HepG2 (cell line): ENCODE data around the gene SERPINB11. TPM values are rescaled to one million over a fixed set of nuclear protein-coding genes. Genes with fewer than 3 reads are reported as not detected.

Experiments
- ATAC-seq: fragments of 200-7000 bp; cut with Tn5 transposase; 3 replicates; pipeline ENCODE4 v1.9.1; 2020; ENCODE audit warnings: mild to moderate bottlenecking, moderate library complexity
- BruUV-seq: library from RNA; stranded (reverse); fragments of 400-500 nt; replicated peaks from 2 replicates; lab custom pipeline; 2021; lab: Mats Ljungman, UMichigan
- CTCF ChIA-PET: fragments of 300-600 bp; formaldehyde crosslinking; extraction: SDS; loops from one replicate; lab custom pipeline; 2021; ENCODE audit warnings: low total read pairs, inconsistent platforms, low intra/inter-chr PET ratio; lab: Yijun Ruan, JAX
- POLR2A ChIA-PET: fragments of 350-600 bp; sonication (Branson Sonifier 250); formaldehyde crosslinking; loops from one replicate; lab custom pipeline; 2020; ENCODE audit warnings: antibody characterized with exemption, inconsistent platforms; lab: Yijun Ruan, JAX
- DNase-seq: peaks from one replicate; pipeline ENCODE4 v3.0.0-alpha.2; 2015; ENCODE audit warnings: low spot score
- FAIRE-seq: peaks from 3 replicates; lab custom pipeline; 2011; peaks lifted over from hg19 to GRCh38; lab: Jason Lieb, UNC
- H2AFZ ChIP-seq: one replicate; pipeline ENCODE4 v1.6.1; 2011; ENCODE audit warnings: low read length, inconsistent platforms
- H3K27ac ChIP-seq: fragments of 300-600 bp; 3 replicates; pipeline ENCODE4 v1.8.0; 2011; ENCODE audit warnings: mixed run types, mild to moderate bottlenecking, mixed read lengths, low read length, inconsistent platforms; ENCODE audit not compliant: insufficient read depth; ENCODE audit errors: extremely low read length
- H3K27me3 ChIP-seq, 2 experiments: fragments of 200-600 bp in 1 of 2; 2 replicates in 1 of 2; 3 replicates in 1 of 2; pipeline versions ENCODE4 v1.6.0 to v1.8.0; 2011; ENCODE audit warnings: low read length in 2 of 2, mild to moderate bottlenecking in 2 of 2, moderate library complexity in 2 of 2, inconsistent platforms in 1 of 2; ENCODE audit not compliant: insufficient read depth in 2 of 2, control insufficient read depth in 1 of 2
- H3K36me3 ChIP-seq, 2 experiments: fragments of 200-600 bp in 1 of 2; replicated peaks in 1 of 2; 2 replicates in 1 of 2; 3 replicates in 1 of 2; pipeline versions ENCODE4 v1.5.1 to v1.8.0; 2011; ENCODE audit warnings: low read length in 2 of 2, inconsistent platforms in 1 of 2; ENCODE audit not compliant: insufficient read depth in 2 of 2, control insufficient read depth in 1 of 2
- H3K4me1 ChIP-seq: 2 replicates; pipeline ENCODE4 v1.5.1; 2012; ENCODE audit warnings: low read length, inconsistent platforms; ENCODE audit not compliant: insufficient read depth
- H3K4me2 ChIP-seq: 2 replicates; pipeline ENCODE4 v1.6.0; 2011; ENCODE audit warnings: low read depth, low read length, inconsistent platforms
- H3K4me3 ChIP-seq, 3 experiments: fragments of 200-600 bp in 1 of 3; sonication (generic), shearing (Covaris generic) in 1 of 3; replicated peaks in 1 of 3; 2 replicates each; pipeline ENCODE4 v1.5.1; 2011 to 2016; ENCODE audit warnings: low read length in 3 of 3, inconsistent platforms in 2 of 3, low read depth in 2 of 3, mild to moderate bottlenecking in 2 of 3, control low read depth in 1 of 3, mixed read lengths in 1 of 3; ENCODE audit not compliant: insufficient read depth in 1 of 3
- H3K79me2 ChIP-seq: one replicate; pipeline ENCODE4 v1.6.1; 2011; ENCODE audit warnings: low read length, inconsistent platforms; ENCODE audit not compliant: insufficient read depth
- H3K9ac ChIP-seq: 2 replicates; pipeline ENCODE4 v1.6.0; 2011; ENCODE audit warnings: mild to moderate bottlenecking, low read depth, low read length, inconsistent platforms; ENCODE audit not compliant: insufficient read depth
- H3K9me3 ChIP-seq: 2 replicates; pipeline ENCODE4 v1.5.1; 2012; ENCODE audit warnings: mild to moderate bottlenecking, low read length
- H4K20me1 ChIP-seq: 2 replicates; pipeline ENCODE4 v1.6.0; 2011; ENCODE audit warnings: inconsistent platforms, mild to moderate bottlenecking, low read length, moderate library complexity; ENCODE audit not compliant: insufficient read depth
- CENPX ChIP-seq: sonication (generic); formaldehyde crosslinking; IDR thresholded peaks from 2 replicates; pipeline ENCODE4 v1.9.0; 2021; ENCODE audit warnings: mild to moderate bottlenecking, missing genetic modification reagents, moderate library complexity
- HNRNPLL ChIP-seq: fragments of 200-400 bp; formaldehyde crosslinking; IDR thresholded peaks from 2 replicates; pipeline ENCODE4 v1.6.1; 2017; ENCODE audit warnings: mild to moderate bottlenecking, low read depth, low read length; ENCODE audit not compliant: poor library complexity, severe bottlenecking
- MAFK ChIP-seq, 2 experiments: IDR thresholded peaks in 1 of 2; conservative IDR thresholded peaks in 1 of 2; 2 replicates each; pipeline ENCODE4 v1.6.1; 2011; ENCODE audit warnings: improper control_type of control experiment in 2 of 2, low read length in 2 of 2
- MAZ ChIP-seq, 2 experiments: sonication (generic) in 1 of 2; formaldehyde crosslinking in 1 of 2; IDR thresholded peaks; 2 replicates each; pipeline versions ENCODE4 v1.5.0 to v1.6.1; 2012 to 2020; ENCODE audit warnings: low read depth in 2 of 2, mild to moderate bottlenecking in 2 of 2, borderline replicate concordance in 1 of 2, improper control_type of control experiment in 1 of 2, low read length in 1 of 2, missing genetic modification reagents in 1 of 2, moderate library complexity in 1 of 2
- NCOA2 ChIP-seq: sonication (generic); formaldehyde crosslinking; IDR thresholded peaks from 2 replicates; pipeline ENCODE4 v1.8.0; 2022; ENCODE audit warnings: inconsistent platforms
- NFRKB ChIP-seq: fragments of 450-650 bp; IDR thresholded peaks from 2 replicates; pipeline ENCODE4 v1.6.1; 2017
- SMC3 ChIP-seq: IDR thresholded peaks from 2 replicates; pipeline ENCODE4 v1.6.1; 2011; ENCODE audit warnings: low read length, improper control_type of control experiment
- SRF ChIP-seq: IDR thresholded peaks from 2 replicates; pipeline ENCODE4 v1.6.1; 2011; ENCODE audit warnings: mild to moderate bottlenecking, low read depth, low read length, moderate library complexity
- STAG1 ChIP-seq: sonication (generic); formaldehyde crosslinking; IDR thresholded peaks from 2 replicates; pipeline ENCODE4 v1.4.0; 2020; ENCODE audit warnings: missing genetic modification reagents
- ZFP37 ChIP-seq: sonication (generic); formaldehyde crosslinking; IDR thresholded peaks from 2 replicates; pipeline ENCODE4 v1.4.0; 2020; ENCODE audit warnings: missing genetic modification reagents, borderline replicate concordance
- ZNF484 ChIP-seq: sonication (generic); formaldehyde crosslinking; IDR thresholded peaks from 2 replicates; pipeline ENCODE4 v1.5.1; 2020; ENCODE audit warnings: mild to moderate bottlenecking, low read depth, missing genetic modification reagents, borderline replicate concordance
- ZNF816 ChIP-seq: sonication (generic); formaldehyde crosslinking; IDR thresholded peaks from 2 replicates; pipeline ENCODE4 v1.8.0; 2022; ENCODE audit warnings: missing genetic modification reagents, mild to moderate bottlenecking, borderline replicate concordance
- ZNF879 ChIP-seq: sonication (generic); formaldehyde crosslinking; IDR thresholded peaks from 2 replicates; pipeline ENCODE4 v1.8.1; 2023; ENCODE audit warnings: missing genetic modification reagents
- WGBS: methylation state at CpG from one replicate; pipeline ENCODE4 v1.1.6; 2017; ENCODE audit warnings: low lambda C conversion rate; 5-methylcytosine and 5-hydroxymethylcytosine counted together
- in situ Hi-C: cut with HindIII; loops from 2 replicates; pipeline ENCODE4 v1.10.0; 2017; ENCODE audit warnings: low pct_unique_long_range_greater_than_20kb; ENCODE audit not compliant: extremely low pct_ligation_motif_present
- intact Hi-C: fragments of 100-400 bp; cut with micrococcal nuclease; formaldehyde crosslinking; loops from one replicate; pipeline ENCODE4 v1.10.0; 2022; ENCODE audit not compliant: unreplicated experiment
- polyA plus RNA-seq, 8 experiments: library from polyadenylated mRNA; depleted of rRNA in 3 of 8; stranded (reverse) in 7 of 8; unstranded in 1 of 8; fragments of >200 nt; fragmentation: Illumina TruSeq in 4 of 8; extraction: Trizol in 4 of 8; gene quantifications; 2 replicates each; pipeline versions ENCODE4 v1.2.1 to v1.2.3, GENCODE V29; 2011 to 2016; ENCODE audit warnings: low read depth in 4 of 8, missing spikeins in 1 of 8, mixed read lengths in 1 of 8; ENCODE audit not compliant: insufficient read depth in 1 of 8
- total RNA-seq, 5 experiments: library from RNA; depleted of rRNA; stranded (reverse); fragments of >200 nt; fragmentation: Illumina TruSeq; extraction: Trizol; gene quantifications; 2 replicates each; pipeline ENCODE4 v1.2.3, GENCODE V29; 2016; ENCODE audit warnings: low read depth in 1 of 5
- TF ChIP-seq, protein P1 (sequence below): sonication (generic); formaldehyde crosslinking; IDR thresholded peaks from 2 replicates; pipeline ENCODE4 v1.4.0; 2020; ENCODE audit warnings: missing genetic modification reagents; ENCODE audit errors: not compliant biosample characterization
- TF ChIP-seq, protein P2 (sequence below): sonication (generic); formaldehyde crosslinking; IDR thresholded peaks from 2 replicates; pipeline ENCODE4 v1.9.0; 2022; ENCODE audit warnings: missing genetic modification reagents, mild to moderate bottlenecking, borderline replicate concordance
- TF ChIP-seq, protein P3 (sequence below): IDR thresholded peaks from 2 replicates; pipeline ENCODE4 v1.6.1; 2016; ENCODE audit warnings: mild to moderate bottlenecking, missing biosample characterization, missing genetic modification reagents

SERPINB11 gene
- total and polyA plus RNA-seq, 2 of the 13 experiments (the other 11 are each of a cell fraction or from before 2014, with no cell fraction given) = not detected

DNA sequence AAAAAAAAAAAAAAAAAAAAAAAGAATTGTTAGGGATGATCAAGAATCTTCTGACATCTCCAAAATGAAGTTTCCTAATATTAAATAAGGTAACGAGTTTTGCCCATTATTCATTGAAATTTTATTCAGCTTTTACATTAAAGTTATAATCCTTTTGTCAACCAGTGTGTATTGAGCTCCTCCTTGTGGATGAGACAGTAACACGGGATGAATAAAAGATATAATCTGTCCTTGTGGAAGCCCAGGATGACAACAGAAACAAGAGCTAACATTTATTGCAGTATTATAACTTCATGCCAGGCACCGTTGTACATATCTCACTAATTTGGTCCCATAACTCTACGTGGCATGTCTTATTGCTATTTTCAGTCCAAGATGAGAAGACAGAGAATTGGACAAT lies 39.0 kb downstream of the SERPINB11 start:
- FAIRE-seq (no peak), DNase-seq (no peak), ATAC-seq (no peak)
- Histone ChIP-seq H3K79me2 (no peaks in the 10 kb centered on the region), H3K4me2 (no peak overlapping the region), H3K4me1 (no peaks in the 10 kb centered on the region), H3K27ac (no peak overlapping the region), H3K27me3 (no peaks in the 10 kb centered on the region), H4K20me1 (no peaks in the 10 kb centered on the region), H3K4me3 (no peak overlapping the region), H2AFZ (no peak overlapping the region), H3K9ac (no peak overlapping the region), H3K9me3 (no peaks in the 10 kb centered on the region), H3K36me3 (no peaks in the 10 kb centered on the region)
- no TSS peak for BruUV-seq
- intact Hi-C loops = loop anchor here (2.0 kb wide), 1 partner anchor 223 kb away; no protein-coding TSS in a partner anchor
- in situ Hi-C loops = no loop called here
- CTCF ChIA-PET = no interaction called here
- under 1% methylated on average over 4 of the region's 4 CpGs for WGBS
- TF ChIP-seq STAG1 (0 out of 2 replicates have a peak, but pooled peaks have one; percentile 8), SMC3 (0 out of 2 replicates have a peak, but pooled peaks have one; percentile 6), SRF (no peak)
- POLR2A ChIA-PET = no interaction called here

DNA sequence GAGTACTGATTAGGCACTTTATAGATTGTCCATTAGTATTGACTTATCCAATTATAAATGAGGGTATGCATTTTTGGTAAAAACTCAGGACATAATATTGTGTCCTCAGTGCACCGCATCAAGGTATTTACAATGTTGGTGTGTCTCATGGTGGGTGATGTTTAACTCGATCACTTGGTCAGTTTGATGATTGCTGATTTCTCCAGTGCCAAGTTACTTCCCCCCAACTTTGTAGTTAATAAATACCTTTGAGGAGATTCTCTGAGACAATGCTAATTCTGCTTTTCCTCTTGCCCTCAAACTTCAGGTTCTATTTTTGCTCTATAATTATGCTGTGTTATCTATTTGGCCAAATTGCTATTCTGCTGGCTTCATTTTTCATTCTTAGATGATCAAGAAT lies 44.2 kb downstream of the SERPINB11 start:
- ChIA-PET CTCF (no interaction called here), POLR2A (no interaction called here)
- Histone ChIP-seq H3K27me3 (no peaks in the 10 kb centered on the region), H3K27ac (no peak overlapping the region), H3K4me3 (no peak overlapping the region), H3K9ac (no peak overlapping the region), H3K9me3 (no peaks in the 10 kb centered on the region), H3K4me2 (no peak overlapping the region), H2AFZ (no peak overlapping the region), H3K4me1 (no peaks in the 10 kb centered on the region), H3K79me2 (no peaks in the 10 kb centered on the region), H4K20me1 (no peaks in the 10 kb centered on the region), H3K36me3 (no peaks in the 10 kb centered on the region)
- in situ Hi-C loops = no loop called here
- DNase-seq (no peak), ATAC-seq (no peak), FAIRE-seq (no peak)
- WGBS = 63% methylated on average over 2 of the region's 2 CpGs
- BruUV-seq = no TSS peak
- intact Hi-C loops = no loop called here
- TF ChIP-seq ZFP37 (CRISPR knock-in tag) (no peak), CENPX (CRISPR knock-in tag) (no peak), NCOA2 (CRISPR knock-in tag) (no peak), MAFK (conservative IDR thresholded peaks at IDR 0.05 in 1 of 2, IDR thresholded peaks at IDR 0.05 in 1 of 2; ENCODE audit: low read length in 2 of 2) (no peak), MAZ (IDR thresholded peaks at IDR 0.05; ENCODE audit: borderline replicate concordance, low read depth, low read length) (no peak), MAZ (CRISPR knock-in tag; IDR thresholded peaks at IDR 0.05; ENCODE audit: low read depth) (no peak), HNRNPLL (no peak), ZNF879 (CRISPR knock-in tag) (no peak), ZNF484 (CRISPR knock-in tag) (no peak), ZNF816 (no peak), NFRKB (no peak)
- TF ChIP-seq, protein P1, sequence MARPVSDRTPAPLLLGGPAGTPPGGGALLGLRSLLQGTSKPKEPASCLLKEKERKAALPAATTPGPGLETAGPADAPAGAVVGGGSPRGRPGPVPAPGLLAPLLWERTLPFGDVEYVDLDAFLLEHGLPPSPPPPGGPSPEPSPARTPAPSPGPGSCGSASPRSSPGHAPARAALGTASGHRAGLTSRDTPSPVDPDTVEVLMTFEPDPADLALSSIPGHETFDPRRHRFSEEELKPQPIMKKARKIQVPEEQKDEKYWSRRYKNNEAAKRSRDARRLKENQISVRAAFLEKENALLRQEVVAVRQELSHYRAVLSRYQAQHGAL (CRISPR knock-in tag) = no peak
- TF ChIP-seq, protein P2, sequence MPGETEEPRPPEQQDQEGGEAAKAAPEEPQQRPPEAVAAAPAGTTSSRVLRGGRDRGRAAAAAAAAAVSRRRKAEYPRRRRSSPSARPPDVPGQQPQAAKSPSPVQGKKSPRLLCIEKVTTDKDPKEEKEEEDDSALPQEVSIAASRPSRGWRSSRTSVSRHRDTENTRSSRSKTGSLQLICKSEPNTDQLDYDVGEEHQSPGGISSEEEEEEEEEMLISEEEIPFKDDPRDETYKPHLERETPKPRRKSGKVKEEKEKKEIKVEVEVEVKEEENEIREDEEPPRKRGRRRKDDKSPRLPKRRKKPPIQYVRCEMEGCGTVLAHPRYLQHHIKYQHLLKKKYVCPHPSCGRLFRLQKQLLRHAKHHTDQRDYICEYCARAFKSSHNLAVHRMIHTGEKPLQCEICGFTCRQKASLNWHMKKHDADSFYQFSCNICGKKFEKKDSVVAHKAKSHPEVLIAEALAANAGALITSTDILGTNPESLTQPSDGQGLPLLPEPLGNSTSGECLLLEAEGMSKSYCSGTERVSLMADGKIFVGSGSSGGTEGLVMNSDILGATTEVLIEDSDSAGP (CRISPR knock-in tag) = no peak
- TF ChIP-seq, protein P3, sequence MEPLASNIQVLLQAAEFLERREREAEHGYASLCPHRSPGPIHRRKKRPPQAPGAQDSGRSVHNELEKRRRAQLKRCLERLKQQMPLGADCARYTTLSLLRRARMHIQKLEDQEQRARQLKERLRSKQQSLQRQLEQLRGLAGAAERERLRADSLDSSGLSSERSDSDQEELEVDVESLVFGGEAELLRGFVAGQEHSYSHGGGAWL (CRISPR knock-in tag) = no peak
